IMR-90 (cell line): Measurements from ENCODE around the gene TESK2. TPM values are rescaled to one million over a fixed set of nuclear protein-coding genes. Genes with fewer than 3 reads are reported as not detected.

Experiments
- ATAC-seq: fragments of 200-7000 bp; cut with Tn5 transposase; 2 replicates; pipeline ENCODE4 v1.9.1; 2020; ENCODE audit warnings: low read depth, mild to moderate bottlenecking, moderate library complexity
- BruUV-seq: library from RNA; stranded (reverse); fragments of 400-500 nt; replicated peaks from 2 replicates; lab custom pipeline; 2021; lab: Mats Ljungman, UMichigan
- CTCF ChIA-PET: fragments of 300-600 bp; formaldehyde crosslinking; extraction: SDS; loops from one replicate; lab custom pipeline; 2021; ENCODE audit warnings: antibody characterized with exemption; lab: Yijun Ruan, JAX
- POLR2A ChIA-PET: fragments of 300-600 bp; sonication (Branson Sonifier 250); formaldehyde crosslinking; loops from one replicate; lab custom pipeline; 2022; ENCODE audit warnings: antibody characterized with exemption; ENCODE audit not compliant: unreplicated experiment; lab: Charles Lee
- DNase-seq: peaks from one replicate; pipeline ENCODE4 v3.0.0; 2013
- H2AFZ ChIP-seq: replicated peaks from 2 replicates; pipeline ENCODE3; 2013; ENCODE audit warnings: low read length, mild to moderate bottlenecking; ENCODE audit not compliant: poor library complexity
- H2AK5ac ChIP-seq: 2 replicates; pipeline ENCODE4 v1.6.1; 2013; ENCODE audit warnings: low read depth, low read length, inconsistent platforms
- H2AK9ac ChIP-seq: replicated peaks from 2 replicates; pipeline ENCODE3; 2013; ENCODE audit warnings: mild to moderate bottlenecking, low read depth, low read length, moderate library complexity; ENCODE audit not compliant: poor library complexity
- H2BK120ac ChIP-seq: 2 replicates; pipeline ENCODE4 v1.6.1; 2013; ENCODE audit warnings: low read depth, low read length, inconsistent platforms
- H2BK15ac ChIP-seq: 3 replicates; pipeline ENCODE4 v1.6.1; 2013; ENCODE audit warnings: low read depth, low read length, inconsistent platforms
- H2BK20ac ChIP-seq: 2 replicates; pipeline ENCODE4 v1.6.1; 2013; ENCODE audit warnings: low read depth, mild to moderate bottlenecking, inconsistent platforms, low read length, moderate library complexity
- H2BK5ac ChIP-seq: 2 replicates; pipeline ENCODE4 v1.6.1; 2013; ENCODE audit warnings: mild to moderate bottlenecking, low read depth, low read length, inconsistent platforms; ENCODE audit not compliant: poor library complexity, severe bottlenecking
- H3K14ac ChIP-seq: replicated peaks from 2 replicates; pipeline ENCODE4 v1.6.1; 2013; ENCODE audit warnings: low read depth, low read length, inconsistent platforms
- H3K18ac ChIP-seq: 2 replicates; pipeline ENCODE4 v1.6.1; 2013; ENCODE audit warnings: low read depth, low read length, control low read depth
- H3K23ac ChIP-seq: 2 replicates; pipeline ENCODE4 v1.6.1; 2013; ENCODE audit warnings: low read depth, low read length, inconsistent platforms
- H3K27ac ChIP-seq: 2 replicates; pipeline ENCODE4 v1.5.1; 2013; ENCODE audit warnings: mild to moderate bottlenecking, control low read depth, low read length; ENCODE audit not compliant: insufficient read depth
- H3K27me3 ChIP-seq: 2 replicates; pipeline ENCODE4 v1.6.1; 2013; ENCODE audit warnings: low read length; ENCODE audit not compliant: control insufficient read depth, insufficient read depth
- H3K36me3 ChIP-seq: 2 replicates; pipeline ENCODE4 v1.6.1; 2013; ENCODE audit warnings: low read length, mixed read lengths; ENCODE audit not compliant: control insufficient read depth, insufficient read depth
- H3K4ac ChIP-seq: 2 replicates; pipeline ENCODE4 v1.6.1; 2013; ENCODE audit warnings: low read depth, low read length, inconsistent platforms
- H3K4me1 ChIP-seq: 2 replicates; pipeline ENCODE4 v1.6.1; 2013; ENCODE audit warnings: low read length, mixed read lengths; ENCODE audit not compliant: control insufficient read depth, insufficient read depth
- H3K4me2 ChIP-seq: 2 replicates; pipeline ENCODE4 v1.6.1; 2013; ENCODE audit warnings: low read depth, mild to moderate bottlenecking, control low read depth, low read length, moderate library complexity
- H3K4me3 ChIP-seq: 2 replicates; pipeline ENCODE4 v1.5.1; 2013; ENCODE audit warnings: low read depth, mild to moderate bottlenecking, control low read depth, low read length, moderate library complexity; ENCODE audit not compliant: insufficient read depth
- H3K56ac ChIP-seq: 2 replicates; pipeline ENCODE4 v1.6.1; 2013; ENCODE audit warnings: low read length, inconsistent platforms; ENCODE audit not compliant: insufficient read depth; ENCODE audit errors: extremely low read depth
- H3K79me1 ChIP-seq, 2 experiments: 2 replicates each; pipeline ENCODE4 v1.6.1; 2013; ENCODE audit warnings: low read length in 2 of 2, inconsistent platforms in 1 of 2, low read depth in 1 of 2
- H3K9ac ChIP-seq: 2 replicates; pipeline ENCODE4 v1.6.1; 2013; ENCODE audit warnings: low read depth, low read length, control low read depth
- H3K9me1 ChIP-seq: 2 replicates; pipeline ENCODE4 v1.6.1; 2013; ENCODE audit warnings: low read length, inconsistent platforms; ENCODE audit not compliant: insufficient read depth
- H3K9me3 ChIP-seq: 2 replicates; pipeline ENCODE4 v1.6.1; 2013; ENCODE audit warnings: low read length; ENCODE audit not compliant: control insufficient read depth, insufficient read depth
- H4K20me1 ChIP-seq: 2 replicates; pipeline ENCODE4 v1.6.1; 2013; ENCODE audit warnings: low read length, inconsistent platforms; ENCODE audit not compliant: insufficient read depth
- H4K5ac ChIP-seq: 2 replicates; pipeline ENCODE4 v1.6.1; 2013; ENCODE audit warnings: mild to moderate bottlenecking, low read depth, low read length, control low read depth
- H4K8ac ChIP-seq, 2 experiments: 2 replicates each; pipeline ENCODE4 v1.6.1; 2013; ENCODE audit warnings: low read depth in 2 of 2, low read length in 2 of 2, control low read depth in 1 of 2, inconsistent platforms in 1 of 2
- H4K91ac ChIP-seq: 2 replicates; pipeline ENCODE4 v1.6.1; 2013; ENCODE audit warnings: low read depth, low read length, inconsistent platforms; ENCODE audit not compliant: insufficient read depth
- BHLHE40 ChIP-seq: fragments of 150-350 bp; IDR thresholded peaks from 2 replicates; pipeline ENCODE4 v1.6.1; 2016; ENCODE audit warnings: mild to moderate bottlenecking, low read depth, low read length
- CHD1 ChIP-seq: IDR thresholded peaks from 2 replicates; pipeline ENCODE4 v1.6.1; 2012; ENCODE audit warnings: low read depth, low read length, improper control_type of control experiment
- FOS ChIP-seq: fragments of 150-350 bp; IDR thresholded peaks from 2 replicates; pipeline ENCODE4 v1.6.1; 2016; ENCODE audit warnings: low read depth, low read length
- MAFK ChIP-seq: IDR thresholded peaks from 2 replicates; pipeline ENCODE4 v1.6.1; 2012; ENCODE audit warnings: low read depth, low read length, improper control_type of control experiment
- MXI1 ChIP-seq: IDR thresholded peaks from 2 replicates; pipeline ENCODE4 v1.6.1; 2012; ENCODE audit warnings: low read depth, mild to moderate bottlenecking, low read length, moderate library complexity, borderline replicate concordance
- POLR2A ChIP-seq: IDR thresholded peaks from 2 replicates; pipeline ENCODE4 v1.6.1; 2012; ENCODE audit warnings: mild to moderate bottlenecking, low read depth, low read length
- RCOR1 ChIP-seq: IDR thresholded peaks from 2 replicates; pipeline ENCODE4 v1.6.1; 2012; ENCODE audit warnings: mild to moderate bottlenecking, low read length, improper control_type of control experiment; ENCODE audit not compliant: insufficient replicate concordance
- RFX5 ChIP-seq: IDR thresholded peaks from 2 replicates; pipeline ENCODE4 v1.8.0; 2012; ENCODE audit warnings: low read depth, mild to moderate bottlenecking, low read length, moderate library complexity
- WGBS, 2 experiments: methylation state at CpG; one replicate each; pipeline versions ENCODE4 v1.1.5 to v1.1.7; 2013; ENCODE audit warnings: missing lambda C conversion rate in 2 of 2; ENCODE audit not compliant: insufficient read length in 1 of 2; ENCODE audit errors: extremely low coverage in 2 of 2; 5-methylcytosine and 5-hydroxymethylcytosine counted together
- dilution Hi-C: fragments of 300-500 bp; cut with HindIII; formaldehyde crosslinking; loops from one replicate; pipeline ENCODE4 v1.14.3; 2018; ENCODE audit warnings: low sequenced_read_pairs; ENCODE audit not compliant: unreplicated experiment
- in situ Hi-C: fragments of 300-500 bp; cut with MboI; formaldehyde crosslinking; loops from 3 replicates; pipeline ENCODE4 v1.14.3; 2019; ENCODE audit warnings: low sequenced_read_pairs, inconsistent platforms, mixed read lengths
- intact Hi-C: fragments of 100-400 bp; cut with micrococcal nuclease; formaldehyde crosslinking; loops from 2 replicates; pipeline ENCODE4 v1.10.0; 2022
- polyA plus RNA-seq, 3 experiments: library from polyadenylated mRNA; depleted of rRNA; stranded (reverse); fragments of >200 nt; gene quantifications; 2 replicates each; pipeline ENCODE4 v1.2.3, GENCODE V29; 2012; ENCODE audit warnings: low replicate concordance in 1 of 3
- total RNA-seq: library from RNA; depleted of rRNA; stranded (reverse); fragments of >200 nt; gene quantifications from 2 replicates; pipeline ENCODE4 v1.2.3, GENCODE V29; 2012
- TF ChIP-seq, protein P1 (sequence below): fragments of 150-350 bp; IDR thresholded peaks from 2 replicates; pipeline ENCODE4 v1.6.1; 2017; ENCODE audit warnings: mild to moderate bottlenecking, antibody characterized with exemption, low read length, low read depth
- TF ChIP-seq, protein P2 (sequence below): fragments of 150-350 bp; IDR thresholded peaks from 2 replicates; pipeline ENCODE4 v1.6.1; 2016; ENCODE audit warnings: low read depth, mild to moderate bottlenecking, low read length, moderate library complexity, borderline replicate concordance

Gene TESK2
- total and polyA plus RNA-seq, 2 of the 4 experiments (the other 2 are of a cell fraction) = 0.90 to 1.3 TPM

DNA sequence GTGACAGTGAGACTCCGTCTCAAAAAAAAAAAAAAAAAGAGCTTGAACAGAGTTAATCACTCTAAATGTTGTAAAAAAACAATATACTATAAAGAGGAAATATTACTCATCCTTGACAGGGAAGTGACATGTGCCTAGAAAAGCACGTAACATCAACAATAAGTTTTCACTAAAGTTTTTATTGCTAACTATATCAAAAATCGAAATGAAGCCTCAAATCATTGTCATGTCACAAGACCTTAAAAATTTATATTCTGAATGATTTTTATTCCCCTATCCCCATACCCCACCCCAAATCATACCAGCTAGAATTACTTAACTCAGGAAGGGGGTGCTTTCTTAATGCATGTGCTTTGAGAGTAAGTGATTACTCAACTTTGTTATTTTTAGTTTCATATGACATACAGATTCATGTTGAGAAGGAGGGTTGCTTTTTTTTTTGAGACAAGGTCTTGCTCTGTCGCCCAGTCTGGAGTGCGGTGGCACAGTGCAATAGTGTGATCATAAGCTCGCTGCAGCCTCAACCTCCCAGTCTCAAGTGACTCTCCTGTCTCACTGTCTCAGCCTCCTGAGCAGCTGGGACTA is 97.2 kb downstream of the TESK2 start:
- Histone ChIP-seq H2AK5ac (no peak overlapping the region), H3K4ac (no peak overlapping the region), H2AK9ac (no peak overlapping the region), H3K4me1 (no peaks in the 10 kb centered on the region; the same call in 1 of the 2 replicates), H4K91ac (no peak overlapping the region), H3K79me1 (no peaks in the 10 kb centered on the region), H2BK5ac (no peak overlapping the region), H4K5ac (no peak overlapping the region), H3K18ac (no peak overlapping the region), H3K9me3 (no peaks in the 10 kb centered on the region), H3K56ac (no peak overlapping the region), H2BK15ac (no peak overlapping the region), H3K23ac (no peak overlapping the region), H2BK120ac (no peak overlapping the region), H3K36me3 (no peaks in the 10 kb centered on the region), H2AFZ (no peak overlapping the region), H3K27ac (no peak overlapping the region), H3K14ac (no peak overlapping the region; the same call in 1 of the 2 replicates), H3K27me3 (no peaks in the 10 kb centered on the region), H4K8ac (no peak overlapping the region), H3K9ac (no peak overlapping the region), H3K4me3 (no peak overlapping the region), H2BK20ac (no peak overlapping the region), H3K4me2 (no peak overlapping the region), H4K20me1 (no peaks in the 10 kb centered on the region), H3K9me1 (no peaks in the 10 kb centered on the region)
- DNase-seq (no peak), ATAC-seq (no peak)
- POLR2A ChIA-PET = no interaction called here
- WGBS, 2 experiments = no CpG with 5 or more reads among the region's 6 CpGs
- in situ Hi-C loops (no loop called here), dilution Hi-C loops (no loop called here), intact Hi-C loops (no loop called here)
- CTCF ChIA-PET = interaction anchor here (0.6 to 0.9 kb wide), 2 partner anchors 9 to 98 kb away, joined by 3 read pairs; no protein-coding TSS in a partner anchor
- TF ChIP-seq CHD1 (no peak), MXI1 (no peak), RFX5 (no peak), MAFK (no peak), FOS (no peak), RCOR1 (no peak), POLR2A (no peak), BHLHE40 (no peak)
- TF ChIP-seq, protein P1, sequence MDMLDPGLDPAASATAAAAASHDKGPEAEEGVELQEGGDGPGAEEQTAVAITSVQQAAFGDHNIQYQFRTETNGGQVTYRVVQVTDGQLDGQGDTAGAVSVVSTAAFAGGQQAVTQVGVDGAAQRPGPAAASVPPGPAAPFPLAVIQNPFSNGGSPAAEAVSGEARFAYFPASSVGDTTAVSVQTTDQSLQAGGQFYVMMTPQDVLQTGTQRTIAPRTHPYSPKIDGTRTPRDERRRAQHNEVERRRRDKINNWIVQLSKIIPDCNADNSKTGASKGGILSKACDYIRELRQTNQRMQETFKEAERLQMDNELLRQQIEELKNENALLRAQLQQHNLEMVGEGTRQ = no peak
- TF ChIP-seq, protein P2, sequence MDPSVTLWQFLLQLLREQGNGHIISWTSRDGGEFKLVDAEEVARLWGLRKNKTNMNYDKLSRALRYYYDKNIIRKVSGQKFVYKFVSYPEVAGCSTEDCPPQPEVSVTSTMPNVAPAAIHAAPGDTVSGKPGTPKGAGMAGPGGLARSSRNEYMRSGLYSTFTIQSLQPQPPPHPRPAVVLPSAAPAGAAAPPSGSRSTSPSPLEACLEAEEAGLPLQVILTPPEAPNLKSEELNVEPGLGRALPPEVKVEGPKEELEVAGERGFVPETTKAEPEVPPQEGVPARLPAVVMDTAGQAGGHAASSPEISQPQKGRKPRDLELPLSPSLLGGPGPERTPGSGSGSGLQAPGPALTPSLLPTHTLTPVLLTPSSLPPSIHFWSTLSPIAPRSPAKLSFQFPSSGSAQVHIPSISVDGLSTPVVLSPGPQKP = no peak
- BruUV-seq = no TSS peak
